ENCODE data around the gene NOBOX. TPM values are rescaled to one million over a fixed set of nuclear protein-coding genes. Genes with fewer than 3 reads are reported as not detected.

NOBOX gene
- total RNA-seq, result not detected in 2 replicates
- polyA plus RNA-seq, result not detected in 2 replicates
- polyA plus RNA-seq (2012), result not detected in 2 replicates
- polyA minus RNA-seq (ENCODE audit: low replicate concordance), result not detected in 2 replicates

DNA sequence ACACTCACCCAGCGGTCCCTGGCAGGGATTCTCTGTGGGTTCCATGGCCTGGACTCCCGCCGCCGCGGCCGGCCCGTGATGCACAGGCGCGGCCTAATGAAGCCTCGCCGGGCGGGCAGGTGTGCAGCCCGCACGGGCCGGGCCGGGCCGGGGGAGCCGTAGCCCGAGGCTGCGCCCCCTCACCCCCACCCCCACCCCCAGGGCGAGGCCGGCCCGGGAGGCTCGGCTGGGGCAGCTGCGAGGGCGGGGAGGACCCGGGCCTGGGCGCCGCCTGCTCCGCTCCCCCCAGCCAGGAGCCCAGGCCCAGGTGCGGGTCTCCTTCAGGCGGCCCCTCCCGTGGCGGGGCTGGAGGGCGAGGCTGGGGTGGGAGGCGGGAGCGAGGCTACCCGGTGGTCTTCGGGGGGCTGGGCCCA, at the start of gene NOBOX:
Gene NOBOX (minus strand): TSS at position 45 of the 413 bp plus-strand sequence.
- H3K36me3 ChIP-seq (ENCODE audit: control insufficient read depth, insufficient read depth, low read length), result no peaks in the 10 kb centered on the region
- H3K79me2 ChIP-seq (ENCODE audit: control insufficient read depth, insufficient read depth, low read length), result no peaks in the 10 kb centered on the region
- no peaks in the 10 kb centered on the region for H3K9me3 ChIP-seq (ENCODE audit: control insufficient read depth, insufficient read depth, low read depth, low read length)
- no peak within 1 kb of the TSS for H2AFZ ChIP-seq (ENCODE audit: low read length)
- no peak for DNase-seq (ENCODE audit: low read depth in 2 of 2)
- no peak within 1 kb of the TSS for H3K4me3 ChIP-seq (replicated peaks in 1 of 4; ENCODE audit: control extremely low read depth in 1 of 4, insufficient read depth in 1 of 4, low read depth in 3 of 4, low read length in 4 of 4)
- H3K27ac ChIP-seq (ENCODE audit: insufficient read depth, low read length), result no peak within 1 kb of the TSS
- H3K4me1 ChIP-seq (ENCODE audit: control insufficient read depth, extremely low read depth, insufficient read depth, low read length), result no peaks in the 10 kb centered on the region
- H3K4me2 ChIP-seq (ENCODE audit: extremely low read depth, insufficient read depth, low read length), result no peak within 1 kb of the TSS
- no peaks in the 10 kb centered on the region for H4K20me1 ChIP-seq (ENCODE audit: control insufficient read depth, extremely low read depth, insufficient read depth, low read length)
- no peak within 1 kb of the TSS for H3K9ac ChIP-seq (ENCODE audit: insufficient read depth, low read length)
- no peaks in the 10 kb centered on the region for H3K27me3 ChIP-seq (ENCODE audit: control insufficient read depth, insufficient read depth, low read length)
- TF ChIP-seq CTCF (conservative IDR thresholded peaks at IDR 0.05 in 1 of 2, IDR thresholded peaks at IDR 0.05 in 1 of 2; ENCODE audit: low read depth in 1 of 2, low read length in 2 of 2), result no peak
- no peak for TF ChIP-seq EZH2 (IDR thresholded peaks at IDR 0.05; ENCODE audit: low read length, missing control alignments)

DNA sequence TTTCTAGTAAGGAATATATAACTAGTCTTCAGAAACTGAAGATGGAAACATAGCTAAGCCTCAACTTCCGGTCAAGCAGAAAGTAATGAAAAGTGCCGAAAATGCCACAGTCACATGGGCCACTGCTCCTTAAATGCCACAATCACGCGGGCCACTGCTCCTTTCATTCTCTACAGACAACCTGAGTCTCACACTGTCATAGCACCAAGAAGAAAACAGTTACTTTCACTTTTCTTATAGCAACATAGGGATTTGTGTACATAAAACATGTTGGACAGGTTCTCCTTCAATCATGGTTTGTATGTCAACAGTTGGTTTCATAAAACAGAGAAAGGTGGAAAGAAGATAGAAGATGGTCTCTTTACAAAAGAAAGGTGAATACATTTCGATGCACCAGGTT, 48.6 kb upstream of the NOBOX start:
- TF ChIP-seq EZH2 (IDR thresholded peaks at IDR 0.05; ENCODE audit: low read length, missing control alignments), result no peak
- TF ChIP-seq CTCF (conservative IDR thresholded peaks at IDR 0.05 in 1 of 2, IDR thresholded peaks at IDR 0.05 in 1 of 2; ENCODE audit: low read depth in 1 of 2, low read length in 2 of 2), result no peak
- Histone ChIP-seq H3K4me3 (replicated peaks in 1 of 4; ENCODE audit: control extremely low read depth in 1 of 4, insufficient read depth in 1 of 4, low read depth in 3 of 4, low read length in 4 of 4) (no peak overlapping the region), H3K9me3 (ENCODE audit: control insufficient read depth, insufficient read depth, low read depth, low read length) (no peaks in the 10 kb centered on the region), H3K36me3 (ENCODE audit: control insufficient read depth, insufficient read depth, low read length) (no peaks in the 10 kb centered on the region), H2AFZ (ENCODE audit: low read length) (no peak overlapping the region), H4K20me1 (ENCODE audit: control insufficient read depth, extremely low read depth, insufficient read depth, low read length) (no peaks in the 10 kb centered on the region), H3K27ac (ENCODE audit: insufficient read depth, low read length) (no peak overlapping the region), H3K9ac (ENCODE audit: insufficient read depth, low read length) (no peak overlapping the region), H3K4me1 (ENCODE audit: control insufficient read depth, extremely low read depth, insufficient read depth, low read length) (no peaks in the 10 kb centered on the region), H3K4me2 (ENCODE audit: extremely low read depth, insufficient read depth, low read length) (no peak overlapping the region), H3K27me3 (ENCODE audit: control insufficient read depth, insufficient read depth, low read length) (no peaks in the 10 kb centered on the region), H3K79me2 (ENCODE audit: control insufficient read depth, insufficient read depth, low read length) (no peaks in the 10 kb centered on the region)
- no peak for DNase-seq (ENCODE audit: low read depth in 2 of 2)

DNA sequence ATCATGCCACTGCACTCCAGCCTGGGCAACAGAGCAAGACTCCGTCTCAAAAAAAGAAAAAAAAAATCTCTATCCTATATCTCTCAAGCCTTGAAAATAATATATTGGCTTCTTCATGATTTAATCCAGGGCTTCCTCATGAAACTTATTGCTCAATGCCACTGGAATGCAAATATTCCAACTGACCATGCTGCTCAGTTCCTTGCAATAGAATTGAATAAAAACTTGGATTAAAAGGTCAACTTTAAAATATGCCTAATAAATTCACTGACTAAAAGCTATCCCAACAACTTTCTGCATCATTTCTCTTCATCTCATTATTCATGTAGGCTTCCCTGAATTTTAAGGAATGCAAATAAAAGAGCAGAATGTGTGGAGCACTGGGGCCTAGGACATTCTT, 42.1 kb upstream of the NOBOX start:
- no peak overlapping the region for H3K9ac ChIP-seq (ENCODE audit: insufficient read depth, low read length)
- H3K27me3 ChIP-seq (ENCODE audit: control insufficient read depth, insufficient read depth, low read length), result no peaks in the 10 kb centered on the region
- H3K36me3 ChIP-seq (ENCODE audit: control insufficient read depth, insufficient read depth, low read length), result no peaks in the 10 kb centered on the region
- no peaks in the 10 kb centered on the region for H3K4me1 ChIP-seq (ENCODE audit: control insufficient read depth, extremely low read depth, insufficient read depth, low read length)
- H3K27ac ChIP-seq (ENCODE audit: insufficient read depth, low read length), result no peak overlapping the region
- H4K20me1 ChIP-seq (ENCODE audit: control insufficient read depth, extremely low read depth, insufficient read depth, low read length), result no peaks in the 10 kb centered on the region
- no peak overlapping the region for H3K4me3 ChIP-seq (replicated peaks in 1 of 4; ENCODE audit: control extremely low read depth in 1 of 4, insufficient read depth in 1 of 4, low read depth in 3 of 4, low read length in 4 of 4)
- H2AFZ ChIP-seq (ENCODE audit: low read length), result no peak overlapping the region
- TF ChIP-seq CTCF (conservative IDR thresholded peaks at IDR 0.05 in 1 of 2, IDR thresholded peaks at IDR 0.05 in 1 of 2; ENCODE audit: low read depth in 1 of 2, low read length in 2 of 2), result no peak
- TF ChIP-seq EZH2 (IDR thresholded peaks at IDR 0.05; ENCODE audit: low read length, missing control alignments), result no peak
- H3K9me3 ChIP-seq (ENCODE audit: control insufficient read depth, insufficient read depth, low read depth, low read length), result no peaks in the 10 kb centered on the region
- H3K4me2 ChIP-seq (ENCODE audit: extremely low read depth, insufficient read depth, low read length), result no peak overlapping the region
- DNase-seq (ENCODE audit: low read depth in 2 of 2), result peak in 1 of 2 donors; percentile 8
- no peaks in the 10 kb centered on the region for H3K79me2 ChIP-seq (ENCODE audit: control insufficient read depth, insufficient read depth, low read length)
